ENCODE measurements around the gene SEBOX. TPM values are rescaled to one million over a fixed set of nuclear protein-coding genes. Genes with fewer than 3 reads are reported as not detected.

Gene SEBOX, protein sequence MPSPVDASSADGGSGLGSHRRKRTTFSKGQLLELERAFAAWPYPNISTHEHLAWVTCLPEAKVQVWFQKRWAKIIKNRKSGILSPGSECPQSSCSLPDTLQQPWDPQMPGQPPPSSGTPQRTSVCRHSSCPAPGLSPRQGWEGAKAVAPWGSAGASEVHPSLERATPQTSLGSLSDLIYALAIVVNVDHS
- not detected in 2 replicates for total RNA-seq (ENCODE audit: low replicate concordance)

DNA sequence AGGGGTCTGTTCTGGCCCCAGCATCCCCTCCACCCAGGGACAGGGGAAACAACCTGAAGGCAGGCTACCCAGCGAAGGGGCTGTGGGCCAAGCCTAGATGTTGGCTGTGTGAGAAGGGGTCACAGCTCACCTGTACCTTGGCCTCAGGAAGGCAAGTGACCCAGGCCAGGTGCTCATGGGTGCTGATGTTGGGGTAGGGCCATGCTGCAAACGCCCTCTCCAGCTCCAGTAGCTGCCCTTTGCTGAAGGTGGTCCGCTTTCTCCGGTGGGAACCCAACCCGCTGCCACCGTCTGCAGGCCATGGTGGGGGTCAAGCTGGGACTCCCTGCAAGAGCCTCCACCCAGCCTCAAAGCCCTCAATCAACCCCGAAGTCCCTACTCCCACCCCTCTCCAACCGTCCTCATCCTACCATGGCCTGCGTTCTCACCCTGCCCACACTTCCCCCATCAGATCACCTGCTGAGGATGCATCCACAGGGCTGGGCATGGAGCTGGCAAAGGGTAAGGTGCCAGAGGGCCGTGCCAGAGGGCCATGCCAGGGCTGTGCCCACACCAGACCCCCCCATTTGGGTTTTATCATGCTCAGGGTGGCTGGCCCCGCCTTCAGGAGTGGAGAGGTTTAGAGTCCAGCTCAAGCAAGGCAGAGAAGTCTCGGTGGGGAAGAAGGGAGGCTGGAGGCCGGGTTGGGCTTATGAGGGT is at the start of gene SEBOX:
Gene SEBOX (minus strand): TSS at position 535 of the 699 bp plus-strand sequence. CDS start 48 bp downstream, at position 487.

DNA sequence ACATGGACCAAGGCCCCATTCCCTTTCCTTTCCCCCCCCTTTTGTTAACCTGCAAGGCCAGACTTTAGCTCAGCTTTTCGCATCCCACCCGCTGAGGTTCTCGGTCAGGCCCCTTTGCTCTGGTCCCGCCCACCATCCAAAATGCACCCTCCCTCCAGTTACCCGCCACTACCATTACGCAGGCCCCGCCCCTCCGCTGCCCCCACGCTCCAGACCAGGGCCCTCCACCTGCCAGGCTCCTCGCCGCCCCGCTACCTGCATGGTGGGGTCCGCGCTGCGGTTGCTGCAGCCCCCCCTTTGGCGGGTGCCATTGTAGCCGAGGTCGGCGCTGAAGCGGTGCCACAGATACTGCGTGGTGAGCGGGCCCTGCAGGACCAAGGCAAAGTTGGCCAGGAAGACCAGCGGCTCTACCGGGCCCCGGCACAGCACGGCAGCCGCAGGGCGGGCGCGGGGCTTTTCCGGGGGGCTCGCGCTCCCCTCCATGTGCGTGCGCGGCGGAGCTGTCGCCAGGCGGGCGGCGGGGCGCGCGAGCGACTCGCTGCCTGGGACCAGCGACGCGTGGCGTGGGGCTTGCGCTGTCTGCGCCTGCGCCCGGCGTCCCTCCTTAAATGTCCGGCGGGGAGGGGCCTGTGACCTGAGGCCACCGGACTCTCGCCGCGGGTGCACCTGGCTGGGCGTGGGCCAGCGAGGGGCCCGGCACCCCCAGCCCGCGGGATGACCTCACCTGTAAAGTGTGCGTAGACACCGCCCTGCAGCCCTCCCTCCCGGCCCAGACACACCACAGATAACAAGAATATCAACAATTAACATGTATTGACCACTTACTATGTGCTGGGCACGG is 40.9 kb upstream of the SEBOX start, which contains the start of gene SLC46A1:
Gene SLC46A1 (minus strand): TSS at position 581 of the 841 bp plus-strand sequence. CDS start 98 bp downstream, at position 483.

GRCh38 chr17:28371245-28372202 is 6.5 kb upstream of the SEBOX start, which contains the start of gene SARM1:
Gene SARM1 (plus strand): TSS chr17:28371694. CDS start chr17:28372033, 339 bp downstream.

GRCh38 chr17:28370035-28370743 is 5.2 kb upstream of the SEBOX start, which contains the start of gene VTN:
Gene VTN (minus strand): TSS chr17:28370307. CDS start chr17:28370203, 104 bp downstream.

DNA sequence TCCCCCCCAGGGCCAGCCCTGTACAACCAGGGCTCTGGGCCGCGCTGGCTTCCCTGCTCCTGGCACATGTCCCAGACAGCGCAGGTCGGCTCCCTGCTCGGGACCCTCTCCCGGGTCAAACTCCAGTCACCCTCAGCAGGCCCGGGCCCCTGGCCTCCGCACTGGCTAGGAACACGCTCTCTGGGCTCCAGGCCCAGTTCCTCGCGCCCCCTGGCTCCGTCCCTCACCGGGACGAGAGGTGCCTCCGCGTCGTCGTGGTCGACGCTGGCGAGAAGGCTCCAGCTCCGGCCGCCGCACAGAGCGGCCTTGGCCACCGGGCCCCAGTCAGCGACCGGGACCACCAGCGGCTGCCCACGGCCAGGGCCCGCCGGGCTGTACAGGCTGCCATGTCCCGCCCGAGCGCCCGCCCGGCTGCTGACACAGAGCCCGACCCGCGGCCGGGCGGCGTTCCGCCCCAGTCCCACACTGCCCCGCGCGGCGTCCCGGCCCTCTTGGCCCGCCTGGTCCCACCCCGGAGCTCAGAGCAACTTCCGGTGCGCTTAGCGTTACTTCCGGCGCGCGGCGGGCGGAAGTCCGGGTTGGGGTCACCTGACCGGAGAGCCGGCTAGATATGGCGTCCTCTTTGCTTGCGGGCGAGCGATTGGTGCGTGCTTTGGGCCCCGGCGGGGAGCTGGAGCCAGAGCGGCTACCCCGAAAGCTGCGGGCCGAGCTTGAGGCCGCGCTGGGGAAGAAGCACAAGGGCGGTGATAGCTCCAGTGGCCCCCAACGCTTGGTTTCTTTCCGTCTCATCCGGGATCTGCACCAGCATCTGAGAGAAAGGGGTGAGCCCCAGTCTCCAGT is 7.7 kb downstream of the SEBOX start, which contains the start of gene POLDIP2:
Gene POLDIP2 (minus strand): TSS at position 467 of the 840 bp plus-strand sequence. CDS start 79 bp downstream, at position 388.

DNA sequence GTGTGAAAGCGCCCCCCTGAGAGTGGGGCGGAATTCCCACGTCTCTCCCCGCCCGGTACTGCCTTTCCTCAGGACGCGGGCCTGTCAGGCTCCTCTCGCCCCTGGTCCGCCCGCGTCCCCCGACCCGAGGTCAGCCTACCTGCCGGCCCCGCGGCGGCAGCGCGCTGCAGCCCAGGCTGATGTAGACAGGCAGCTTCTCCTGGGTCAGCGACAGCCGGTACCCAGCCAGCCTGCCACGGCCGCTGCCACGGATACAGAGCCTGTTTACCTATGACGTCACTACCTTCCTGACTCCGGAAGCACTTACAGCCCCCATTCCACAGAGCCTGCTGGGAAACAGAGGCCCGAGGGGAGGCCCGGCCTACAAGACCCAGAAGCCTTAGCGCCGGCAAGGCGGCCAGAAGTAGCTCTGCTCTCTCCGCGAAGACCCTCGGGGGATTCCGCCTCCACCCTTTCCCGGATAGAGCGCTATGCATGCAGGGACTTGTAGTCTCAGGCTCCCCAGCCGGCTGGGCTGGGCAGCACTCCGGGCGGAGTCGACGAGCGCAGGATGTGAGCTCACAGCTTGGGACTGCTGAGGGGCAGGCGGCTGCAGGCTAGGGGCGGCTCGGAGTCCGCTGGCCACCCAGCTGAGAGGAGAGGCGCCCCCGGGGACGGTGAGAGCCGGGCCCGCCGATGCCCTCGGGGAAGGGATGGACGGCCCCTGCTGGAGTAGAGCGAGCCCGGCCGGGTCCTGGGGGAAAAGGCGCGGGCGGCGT is 29.6 kb downstream of the SEBOX start, which contains the start of the genes IFT20 and TNFAIP1:
Gene IFT20 (minus strand): TSS at position 272 of the 758 bp plus-strand sequence. CDS start 3,487 bp downstream, outside the sequence.
Gene TNFAIP1 (plus strand): TSS at position 561 of the 758 bp plus-strand sequence. CDS start 3,761 bp downstream, outside the sequence.

GRCh38 chr17:28318759-28319597 is 46.0 kb downstream of the SEBOX start, which contains the start of gene TMEM97:
Gene TMEM97 (plus strand): TSS chr17:28319200. CDS start chr17:28319240, 40 bp downstream.

Other genes starting within 250 kb of the SEBOX start
- 5.7 and 12.0 TPM in 2 replicates for gene TMEM97, start 46.0 kb downstream of the SEBOX start, total RNA-seq (ENCODE audit: low replicate concordance)
- gene IFT20, start 29.7 kb downstream of the SEBOX start, total RNA-seq (ENCODE audit: low replicate concordance), result 63.4 and 77.0 TPM in 2 replicates
- gene TNFAIP1, start 29.4 kb downstream of the SEBOX start, total RNA-seq (ENCODE audit: low replicate concordance), result 28.1 and 47.7 TPM in 2 replicates
- 42.0 and 70.8 TPM in 2 replicates for gene POLDIP2, start 7.7 kb downstream of the SEBOX start, total RNA-seq (ENCODE audit: low replicate concordance)
- gene VTN, start 5.1 kb upstream of the SEBOX start, total RNA-seq (ENCODE audit: low replicate concordance), result 0.35 and 1.9 TPM in 2 replicates
- 3.6 and 6.6 TPM in 2 replicates for gene SARM1, start 6.5 kb upstream of the SEBOX start, total RNA-seq (ENCODE audit: low replicate concordance)
- gene SLC46A1, start 41.0 kb upstream of the SEBOX start, total RNA-seq (ENCODE audit: low replicate concordance), result 4.3 and 6.8 TPM in 2 replicates
- not detected in 2 replicates for gene SLC13A2, start 108.4 kb upstream of the SEBOX start, total RNA-seq (ENCODE audit: low replicate concordance)
- gene FOXN1, start 141.1 kb upstream of the SEBOX start, total RNA-seq (ENCODE audit: low replicate concordance), result not detected in 2 replicates
- 13.7 and 22.3 TPM in 2 replicates for gene UNC119, start 187.4 kb upstream of the SEBOX start, total RNA-seq (ENCODE audit: low replicate concordance)
- gene PIGS, start 206.3 kb upstream of the SEBOX start, total RNA-seq (ENCODE audit: low replicate concordance), result 48.4 and 53.0 TPM in 2 replicates
- gene ALDOC, start 211.7 kb upstream of the SEBOX start, total RNA-seq (ENCODE audit: low replicate concordance), result 54.3 and 98.8 TPM in 2 replicates
- 2.9 and 13.4 TPM in 2 replicates for gene SPAG5, start 233.8 kb upstream of the SEBOX start, total RNA-seq (ENCODE audit: low replicate concordance)
- 3.1 and 6.8 TPM in 2 replicates for gene RSKR, start 249.0 kb upstream of the SEBOX start, total RNA-seq (ENCODE audit: low replicate concordance)

Measured in smooth muscle cell of the coronary artery (primary cell).